NCI-H1417 (cell line): ENCODE measurements around the gene MAPK4.
"Not testable (repeated sequence)": the region's sequence is repeated elsewhere in the genome, so short reads cannot be mapped to it uniquely, and the experiment has no call there.

Source experiments
- DNase-seq, 3 experiments: peaks; one replicate each; lab custom pipeline; 2025; lab: John Stamatoyannopoulos, UW

The MAPK4 gene

DNA sequence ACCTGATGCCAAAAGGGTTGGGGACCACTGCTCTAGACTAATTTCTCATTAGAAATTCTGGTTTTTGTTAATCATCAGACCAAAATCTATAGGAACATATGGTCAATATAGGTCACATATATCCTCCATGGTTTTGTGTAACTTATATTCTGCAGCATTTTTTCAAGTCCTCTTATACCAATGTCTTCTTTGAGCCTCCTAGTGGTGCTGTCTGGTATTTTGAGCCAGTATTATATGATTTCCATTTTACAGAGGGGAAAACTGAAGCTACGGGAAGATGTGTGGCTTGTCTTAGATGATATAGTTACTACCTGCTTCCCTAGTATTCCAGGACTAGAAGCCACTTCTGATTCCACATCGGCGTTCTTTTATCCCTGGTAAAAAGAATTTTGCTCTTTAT lies 13.8 kb downstream of the MAPK4 start:
- DNase-seq, result no peak

DNA sequence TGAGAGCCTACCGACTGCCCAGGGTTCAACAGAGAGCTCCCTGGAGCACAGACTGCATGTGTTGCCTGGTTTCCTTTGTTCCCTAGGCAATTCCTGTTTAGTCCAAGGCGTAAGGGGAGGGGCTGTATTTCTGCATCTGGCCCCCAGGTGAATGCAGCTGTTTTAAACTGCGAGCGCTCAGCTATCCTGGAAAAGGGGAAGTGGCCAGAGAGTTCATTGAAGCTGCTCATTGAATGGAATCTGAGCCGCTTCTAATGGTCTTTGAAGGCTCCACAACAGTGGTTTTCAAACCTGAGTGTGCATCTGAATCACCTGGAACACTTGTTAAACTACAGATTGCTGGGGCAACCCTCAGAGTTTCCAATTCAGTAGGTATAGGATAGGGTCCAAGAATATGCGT lies 18.1 kb downstream of the MAPK4 start:
- no peak for DNase-seq

DNA sequence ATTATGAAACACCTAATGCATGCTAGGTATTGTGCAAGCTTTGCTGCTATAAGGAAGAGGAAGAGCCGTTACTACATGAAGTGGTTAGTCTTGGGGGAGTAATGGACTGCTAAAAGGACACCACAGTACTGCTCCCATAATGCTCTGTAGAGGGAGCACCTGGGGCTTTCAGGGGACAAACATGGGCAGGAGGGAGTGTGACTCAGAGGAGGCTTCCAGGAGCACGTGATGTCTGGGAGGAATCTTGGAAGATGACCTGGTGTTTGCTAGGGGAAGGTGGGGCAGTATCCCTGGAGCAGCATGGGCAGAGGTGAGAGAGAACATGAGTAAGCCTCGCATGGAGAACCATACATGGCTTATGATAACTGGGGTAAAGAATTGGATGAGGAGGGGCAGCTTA lies 18.8 kb downstream of the MAPK4 start:
- no peak for DNase-seq

DNA sequence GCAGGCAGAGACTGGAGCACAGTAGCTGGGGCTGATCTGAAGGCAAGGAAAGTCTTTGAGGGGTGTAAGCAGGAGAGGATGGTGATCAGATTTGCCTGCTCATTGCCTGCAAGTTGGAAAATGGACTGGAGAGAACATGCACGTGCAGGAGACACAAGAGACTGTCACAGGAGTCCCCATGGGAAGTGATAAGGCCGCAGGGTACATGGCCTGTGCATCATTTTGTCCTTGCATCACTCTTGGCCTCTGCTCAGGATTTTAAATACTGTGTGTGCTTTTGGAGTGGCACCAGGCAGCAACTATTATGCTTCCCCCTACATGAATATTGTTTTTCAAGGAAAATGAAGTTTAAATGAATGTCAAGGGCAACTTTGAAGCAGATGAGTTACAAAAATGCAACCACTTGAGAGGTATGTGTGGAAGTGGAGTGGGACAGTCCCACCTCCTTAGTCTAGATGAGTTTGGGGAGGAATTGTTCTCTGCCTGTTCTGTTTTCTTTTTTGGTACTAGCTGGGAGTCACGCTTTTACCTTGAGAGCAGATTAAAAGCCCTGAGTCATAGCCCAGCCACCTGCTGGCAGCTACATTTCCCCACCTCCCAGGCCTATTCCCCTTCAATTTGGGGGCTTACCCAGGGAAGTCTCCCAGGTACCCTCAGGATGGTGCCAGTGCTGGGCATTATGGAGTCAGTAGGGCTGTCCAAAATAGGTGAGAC lies 19.3 kb downstream of the MAPK4 start:
- no peak for DNase-seq

DNA sequence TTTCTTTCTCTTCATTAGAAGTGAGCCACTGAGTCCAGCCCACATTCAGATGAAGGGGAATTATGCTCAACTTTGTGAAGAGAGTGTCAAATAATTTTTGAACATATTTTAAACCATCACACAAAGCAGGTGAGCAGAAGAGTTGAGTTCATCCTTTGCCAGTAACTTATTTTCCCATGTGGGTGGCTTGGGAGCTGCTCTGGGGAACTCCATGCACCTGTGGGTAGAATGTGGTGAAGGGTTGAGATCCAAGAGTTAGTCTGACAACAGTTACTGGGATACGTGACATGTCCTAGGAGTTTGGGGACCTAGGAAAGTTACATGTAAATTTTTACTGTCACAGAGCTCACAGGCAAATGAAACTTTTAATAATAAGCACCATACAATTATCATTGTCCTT lies 21.6 kb downstream of the MAPK4 start:
- no peak for DNase-seq

DNA sequence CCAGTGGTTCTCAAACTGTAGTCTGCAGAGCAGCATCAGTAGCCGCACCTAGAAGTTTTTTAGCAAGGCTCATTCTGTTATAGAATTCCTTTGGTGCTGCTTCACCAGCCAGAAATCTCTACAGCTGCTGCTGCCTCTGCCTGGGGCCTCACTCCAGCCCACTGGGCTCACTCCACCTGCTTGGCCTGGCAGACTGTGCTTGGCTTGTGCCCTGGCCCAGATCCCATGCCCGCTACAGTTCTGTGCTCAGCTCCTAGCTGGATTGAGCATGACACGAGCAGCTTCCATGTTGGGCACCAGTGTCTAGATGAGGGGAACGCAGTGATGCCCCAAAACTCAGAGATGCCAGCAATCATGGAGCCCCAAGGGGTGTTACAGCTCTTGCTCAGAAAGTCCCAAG lies 22.6 kb downstream of the MAPK4 start:
- no peak for DNase-seq

DNA sequence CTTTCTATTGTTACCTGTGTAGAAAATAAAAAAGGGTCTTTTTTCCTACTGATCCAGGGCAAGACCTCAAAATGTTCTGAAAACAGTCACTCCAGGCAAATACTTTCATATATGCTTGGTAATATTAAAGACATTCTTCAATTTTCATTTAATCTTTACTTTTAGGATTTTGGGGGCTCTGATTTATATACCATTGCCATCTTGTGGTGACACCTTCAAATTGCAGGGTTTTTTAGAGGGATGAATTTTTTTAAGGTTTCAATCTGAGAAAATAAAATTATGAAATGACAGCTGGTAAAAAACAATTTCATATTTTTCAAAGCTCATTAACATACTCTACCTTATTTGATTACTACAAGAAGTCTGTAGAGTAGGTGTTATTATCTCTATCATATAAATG lies 26.8 kb downstream of the MAPK4 start:
- DNase-seq, result no peak

DNA sequence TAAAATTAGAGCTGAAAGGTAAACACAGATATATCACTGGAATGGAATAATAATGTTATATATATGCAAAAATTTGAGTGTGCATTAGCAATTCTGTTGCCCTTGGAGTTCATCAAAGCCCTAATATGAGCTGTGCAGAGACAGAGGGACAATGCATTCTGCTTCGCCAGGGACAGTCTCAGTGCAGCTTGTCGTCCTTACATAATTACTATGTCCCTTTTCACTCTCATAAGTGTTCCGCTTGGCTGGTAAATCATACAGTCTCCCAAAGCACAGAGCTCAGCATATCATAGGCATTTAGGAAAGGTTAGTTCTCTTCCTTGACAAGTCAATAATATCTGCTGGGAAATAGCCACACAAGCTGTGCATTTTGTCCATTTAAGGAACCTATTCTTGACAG lies 30.7 kb downstream of the MAPK4 start:
- peak; percentile 77 to 93 (median 87) for DNase-seq

DNA sequence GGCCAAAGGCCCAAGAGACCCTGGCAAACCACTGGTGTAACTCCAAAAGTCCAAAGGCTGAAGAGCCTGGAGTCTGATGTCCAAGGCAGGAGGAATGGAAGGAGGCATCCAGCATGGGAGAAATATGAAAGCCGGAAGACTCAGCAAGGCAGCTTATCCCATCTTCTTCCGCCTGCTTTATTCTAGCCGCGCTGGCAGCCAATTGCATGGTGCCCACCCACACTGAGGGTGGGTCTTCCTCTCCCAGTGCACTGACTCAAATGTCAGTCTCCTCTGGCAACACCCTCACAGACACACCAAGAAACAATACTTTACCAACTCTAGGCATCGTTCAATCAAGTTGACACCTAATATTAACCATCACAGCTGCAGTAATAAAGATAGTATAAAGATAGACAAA lies 34.1 kb downstream of the MAPK4 start:
- DNase-seq, result no peak

DNA sequence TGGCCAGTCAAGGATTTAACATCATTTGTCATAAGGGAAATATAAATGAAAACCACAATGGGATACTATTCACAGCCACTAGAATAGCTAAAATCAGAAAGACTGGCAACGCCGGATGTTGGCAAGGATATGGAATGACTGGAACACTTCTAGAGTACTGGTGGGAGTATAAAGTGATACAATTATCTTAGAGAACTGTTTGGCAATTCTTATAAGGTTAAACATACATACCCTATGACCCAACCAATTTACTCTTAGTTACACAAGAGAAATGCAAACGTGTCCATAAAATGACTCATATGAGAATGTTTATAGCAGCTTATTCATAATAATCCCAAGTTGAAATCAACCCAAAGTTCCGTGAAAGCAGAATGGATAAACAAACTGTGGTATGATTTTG lies 35.1 kb downstream of the MAPK4 start:
- no peak for DNase-seq

DNA sequence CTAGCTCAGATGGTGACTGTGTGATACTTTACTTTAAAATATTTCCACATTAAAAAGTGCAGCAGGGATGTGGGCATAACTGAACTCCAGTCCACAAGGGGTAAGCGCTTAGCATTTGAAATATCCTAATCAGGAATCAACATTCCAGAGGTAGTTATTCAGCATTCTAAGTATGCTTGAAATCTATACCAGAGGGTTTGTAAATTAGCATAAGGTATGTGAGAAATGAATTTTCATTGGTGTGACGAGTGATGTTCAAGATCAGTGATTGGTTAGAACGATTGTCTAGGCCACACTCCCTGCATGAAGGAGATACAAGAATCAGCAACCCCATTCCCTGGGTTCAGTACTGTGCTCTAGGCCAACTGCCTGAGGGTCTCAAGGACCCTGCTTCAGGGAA lies 42.6 kb downstream of the MAPK4 start:
- no peak for DNase-seq

DNA sequence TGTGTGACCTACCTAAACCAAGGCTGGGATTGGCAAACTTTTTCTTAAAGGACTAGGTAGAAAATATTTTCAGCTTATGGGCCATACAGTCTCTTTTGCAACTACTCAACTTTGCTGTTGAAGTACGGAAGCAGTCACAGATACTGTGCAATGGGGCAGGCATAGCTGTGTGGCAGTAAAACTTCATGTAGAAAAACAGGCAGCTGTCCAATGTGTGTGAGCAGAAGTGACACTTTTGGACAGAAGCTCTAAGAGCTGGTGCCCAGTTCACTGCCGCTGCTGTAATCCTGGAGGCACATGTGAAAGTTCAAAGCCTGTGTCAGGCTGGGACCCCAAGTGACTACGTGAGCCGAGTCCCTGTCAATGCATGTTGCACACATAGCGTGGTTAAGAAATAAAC lies 46.7 kb downstream of the MAPK4 start:
- DNase-seq, result no peak

DNA sequence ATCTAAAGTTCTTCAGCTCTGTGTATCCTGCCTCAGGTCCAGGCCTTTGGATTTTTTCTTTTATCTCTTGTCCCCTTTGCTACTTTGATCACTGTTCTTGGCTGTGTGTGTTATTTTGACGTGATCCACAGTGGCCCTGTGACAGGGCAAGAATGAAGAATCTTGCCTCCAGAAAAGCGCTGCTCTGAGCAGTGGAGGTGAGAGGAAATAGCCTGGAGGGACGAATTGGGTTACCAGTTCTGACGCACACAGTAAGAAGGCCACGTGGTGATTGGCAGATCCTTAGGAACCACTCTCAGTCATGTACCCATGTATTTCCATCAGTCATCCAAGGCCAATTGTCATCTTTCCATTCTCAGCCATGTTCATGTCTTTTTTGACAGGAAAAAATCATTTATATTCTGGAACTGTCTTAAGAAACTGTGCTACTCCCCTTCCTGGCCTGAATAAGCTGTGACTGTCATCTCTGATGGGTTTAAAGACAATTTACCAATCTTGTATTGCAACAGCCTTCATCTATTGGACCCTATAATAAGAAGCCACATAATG lies 47.6 kb downstream of the MAPK4 start:
- no peak for DNase-seq

DNA sequence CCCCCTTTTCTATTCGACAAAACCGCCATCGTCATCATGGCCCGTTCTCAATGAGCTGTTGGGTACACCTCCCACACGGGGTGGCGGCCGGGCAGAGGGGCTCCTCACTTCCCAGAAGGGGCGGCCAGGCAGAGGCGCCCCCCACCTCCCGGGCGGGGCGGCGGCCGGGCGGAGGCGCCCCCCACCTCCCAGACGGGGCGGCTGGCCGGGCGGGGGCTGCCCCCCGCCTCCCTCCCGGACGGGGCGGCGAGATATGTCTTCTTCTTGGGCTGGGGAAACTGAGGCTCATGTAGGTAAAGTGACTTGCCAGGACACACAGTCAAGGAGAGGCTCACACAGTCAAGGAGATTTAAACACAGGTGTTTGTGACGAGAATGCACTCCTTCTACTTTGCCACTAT lies 49.3 kb downstream of the MAPK4 start:
- DNase-seq, result not testable (repeated sequence)

DNA sequence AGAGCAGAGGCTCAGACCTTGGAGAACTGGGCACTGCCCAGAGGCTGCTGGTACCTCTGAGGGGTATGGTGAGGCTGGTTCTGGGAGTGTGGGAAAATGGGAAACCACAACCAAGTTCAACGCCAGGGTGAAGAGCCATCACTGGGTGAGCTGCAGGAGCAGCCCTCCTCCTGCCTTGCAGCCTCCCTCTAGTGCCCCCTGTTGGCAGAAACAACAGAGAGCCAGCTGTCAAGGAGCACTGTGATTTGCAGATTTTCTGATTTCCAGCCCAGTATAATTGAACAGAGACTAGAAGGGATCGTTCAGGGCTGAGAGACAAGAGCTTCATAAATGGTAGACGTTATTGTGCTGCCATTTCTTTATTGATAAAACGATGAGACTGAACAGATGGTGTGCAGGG lies 50.5 kb downstream of the MAPK4 start:
- DNase-seq, result no peak

DNA sequence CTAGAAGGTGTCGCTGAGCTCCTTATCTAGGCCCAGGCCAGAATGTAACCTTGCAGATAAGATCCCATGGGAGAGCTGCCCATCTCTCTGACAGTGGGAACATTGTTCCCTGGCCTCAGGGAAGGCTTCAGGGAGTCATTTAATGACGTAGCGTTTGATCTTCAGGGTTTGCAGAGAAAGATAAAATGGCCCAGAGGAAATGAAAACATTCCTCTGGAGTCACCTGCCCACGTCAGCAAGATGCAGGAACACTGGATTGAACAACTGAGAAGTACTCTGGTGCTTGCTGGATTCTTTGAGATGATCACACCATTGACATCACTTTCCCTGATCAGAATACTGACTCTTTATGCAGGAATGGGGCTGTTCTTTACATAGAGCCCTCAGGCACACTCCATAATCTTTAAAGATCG lies 51.6 kb downstream of the MAPK4 start:
- DNase-seq, result no peak

DNA sequence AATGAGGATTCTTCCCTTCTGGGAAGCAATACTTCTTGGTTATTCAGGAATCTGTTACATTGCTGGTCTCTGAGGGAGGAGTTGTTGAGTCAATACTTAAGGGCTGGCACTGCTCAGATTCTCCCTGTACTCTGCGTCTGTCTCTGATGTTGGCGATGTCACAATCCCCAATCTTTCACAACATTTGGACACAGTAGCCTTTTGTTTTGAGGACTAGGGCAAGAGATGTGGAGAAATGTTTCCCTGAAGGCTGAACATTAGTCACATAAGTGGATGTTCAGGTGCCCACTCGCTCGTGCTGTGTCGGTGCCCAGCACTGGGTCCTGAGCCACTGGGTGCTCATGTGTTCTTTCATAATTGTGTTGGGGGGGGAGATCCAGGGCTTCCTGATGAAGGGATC lies 55.0 kb downstream of the MAPK4 start:
- DNase-seq, result no peak

DNA sequence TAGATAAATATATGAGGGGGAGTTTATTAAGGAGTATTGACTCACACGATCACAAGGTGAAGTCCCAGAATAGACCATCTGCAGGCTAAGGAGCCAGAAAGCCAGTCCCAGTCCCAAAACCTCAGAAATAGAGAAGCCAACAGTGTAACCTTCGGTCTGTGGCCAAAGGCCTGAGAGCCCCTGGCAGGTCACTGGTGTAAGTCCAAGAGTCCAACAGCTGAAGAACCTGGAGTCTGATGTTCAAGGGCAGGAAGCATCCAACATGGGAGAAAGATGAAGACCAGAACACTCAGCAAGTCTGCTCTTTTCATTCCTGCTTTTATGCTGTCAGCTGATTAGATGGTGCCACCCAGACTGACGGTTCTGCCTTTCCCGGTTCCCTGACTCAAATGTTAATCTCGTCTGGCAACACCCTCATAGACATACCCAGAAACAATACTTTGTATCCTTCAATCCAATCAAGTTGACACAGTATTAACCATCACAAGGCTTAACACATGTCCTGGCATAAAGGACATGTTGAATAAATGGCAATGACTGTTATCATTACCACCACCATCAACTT lies 56.7 kb downstream of the MAPK4 start:
- DNase-seq, result no peak

DNA sequence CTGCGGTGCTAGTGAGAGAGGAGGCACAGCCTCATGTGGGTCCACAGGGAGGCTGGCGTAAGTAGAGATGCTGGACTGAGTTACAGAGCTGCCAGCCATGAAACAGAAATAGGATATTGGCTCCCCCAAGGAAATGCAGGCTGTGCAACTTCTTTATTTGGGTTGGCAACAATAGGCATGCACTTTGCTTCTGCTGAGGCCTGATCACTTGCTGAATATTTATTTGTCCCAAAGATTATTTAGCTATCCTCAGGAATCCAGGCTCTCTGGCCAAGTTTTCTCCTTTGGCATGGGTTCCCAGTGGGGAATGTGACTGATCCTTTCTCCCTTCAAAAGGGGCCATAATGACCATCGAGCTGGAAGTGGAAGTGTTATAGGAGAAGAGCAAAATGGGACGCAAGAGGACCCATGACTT lies 60.0 kb downstream of the MAPK4 start:
- no peak for DNase-seq

DNA sequence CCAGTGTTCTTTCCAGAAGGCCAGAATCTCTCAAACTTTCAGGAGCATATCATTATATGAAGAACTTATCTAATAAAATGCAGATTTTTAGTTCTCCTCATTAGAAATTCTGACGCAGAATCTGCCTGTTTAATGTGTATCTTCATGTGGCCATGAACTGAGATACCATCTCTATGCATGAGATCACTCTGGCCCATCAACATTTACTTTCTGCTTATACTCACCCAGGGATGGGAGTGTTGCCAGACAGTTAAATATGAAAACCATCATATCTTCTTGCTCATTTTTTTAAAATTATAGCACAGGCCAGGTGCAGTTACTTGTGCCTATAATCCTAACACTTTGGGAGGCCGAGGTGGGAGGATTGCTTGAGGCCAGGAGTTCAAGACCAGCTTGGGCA lies 60.4 kb downstream of the MAPK4 start:
- no peak for DNase-seq

DNA sequence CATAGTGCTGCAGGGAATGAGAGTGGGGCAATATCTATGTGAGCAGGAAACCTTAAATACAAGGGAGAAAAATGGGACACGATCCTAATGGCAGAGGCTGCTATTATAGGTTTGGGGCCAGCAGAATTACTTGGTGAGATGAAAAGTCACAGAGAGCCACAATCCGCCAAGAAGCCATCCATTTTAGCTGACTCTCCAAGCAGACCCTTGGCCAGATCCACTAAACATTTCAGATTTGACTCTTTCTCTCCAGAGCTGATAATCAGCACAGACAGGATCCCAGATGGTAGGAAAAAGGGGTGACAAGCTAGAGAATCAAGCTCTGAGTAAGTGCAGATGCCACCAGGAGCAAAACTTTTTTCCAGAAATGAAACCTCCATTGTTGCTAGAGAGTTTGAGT lies 61.5 kb downstream of the MAPK4 start:
- DNase-seq, result no peak

DNA sequence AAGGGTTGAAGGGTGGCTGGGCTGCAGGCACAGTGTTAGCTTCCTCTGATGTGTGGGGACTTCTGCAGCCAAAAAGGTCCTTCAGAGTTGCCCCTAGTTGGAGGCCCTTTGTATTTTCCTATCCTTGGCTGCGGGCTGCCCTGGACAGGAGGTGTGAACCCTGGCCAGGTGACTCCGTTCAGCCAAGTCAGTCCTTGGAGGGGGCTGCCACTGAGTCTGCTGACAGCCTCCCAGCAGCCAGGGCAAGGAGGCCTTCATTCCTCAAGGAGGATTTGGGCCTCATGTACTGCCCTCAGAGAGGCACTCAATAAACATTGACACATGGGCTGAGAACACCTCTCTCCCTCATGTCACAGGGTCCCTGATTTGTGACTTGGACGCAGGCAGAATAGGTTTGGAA lies 62.4 kb downstream of the MAPK4 start:
- no peak for DNase-seq

DNA sequence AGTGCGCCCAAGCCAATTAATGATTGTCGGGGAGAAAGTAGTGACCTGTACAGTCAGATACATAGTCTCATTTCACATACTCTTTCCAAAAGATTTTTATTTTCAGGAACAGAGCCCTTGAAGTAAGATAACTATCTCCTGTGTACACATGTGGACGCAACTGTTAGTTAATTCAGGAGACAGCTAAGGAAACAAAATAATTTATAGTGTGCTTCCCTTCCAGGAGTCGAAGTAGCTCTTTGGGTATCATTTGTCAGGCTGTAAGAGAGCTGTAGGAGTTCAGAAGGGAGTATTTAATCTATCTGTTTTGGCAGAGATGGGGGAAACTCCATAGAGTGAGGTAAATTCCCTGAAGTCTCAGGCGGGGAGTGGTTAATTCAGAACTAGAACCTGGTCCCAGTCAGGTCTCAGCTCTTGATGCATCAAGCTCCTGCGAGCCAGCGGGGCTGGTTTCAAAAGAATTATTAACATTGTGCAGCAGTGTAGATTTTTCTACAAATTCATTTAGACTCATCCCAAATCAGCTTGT lies 63.0 kb downstream of the MAPK4 start:
- peak in 1 of 3 experiments; percentile 35 for DNase-seq
